Eye (tissue), 1 donor: ENCODE results near the gene LRFN5.
"Not testable (repeated sequence)": the region's sequence is repeated elsewhere in the genome, so short reads cannot be mapped to it uniquely, and the experiment has no call there.

Experiments used
- DNase-seq: peaks from one replicate; pipeline ENCODE4 v3.0.0-alpha.2; 2015

The LRFN5 gene

DNA sequence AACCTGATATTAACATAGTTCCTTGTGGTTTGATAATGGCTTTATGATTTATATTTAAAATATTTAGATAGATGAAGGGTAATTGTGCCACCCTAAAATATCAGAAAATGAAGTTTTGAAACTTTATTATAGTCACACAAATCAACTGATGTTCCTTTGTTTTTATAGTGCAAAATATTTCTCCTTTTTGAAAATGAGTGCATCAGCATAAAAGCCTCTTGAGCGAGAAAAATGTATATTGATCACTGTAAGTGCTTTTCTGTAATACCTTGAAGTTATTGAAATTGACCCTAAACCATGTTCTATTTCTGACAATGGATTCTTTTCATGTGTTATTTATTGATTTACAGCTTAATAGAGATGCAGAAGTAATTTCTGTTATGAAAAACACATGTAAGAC lies 35.0 kb downstream of the LRFN5 start:
- DNase-seq: no peak

DNA sequence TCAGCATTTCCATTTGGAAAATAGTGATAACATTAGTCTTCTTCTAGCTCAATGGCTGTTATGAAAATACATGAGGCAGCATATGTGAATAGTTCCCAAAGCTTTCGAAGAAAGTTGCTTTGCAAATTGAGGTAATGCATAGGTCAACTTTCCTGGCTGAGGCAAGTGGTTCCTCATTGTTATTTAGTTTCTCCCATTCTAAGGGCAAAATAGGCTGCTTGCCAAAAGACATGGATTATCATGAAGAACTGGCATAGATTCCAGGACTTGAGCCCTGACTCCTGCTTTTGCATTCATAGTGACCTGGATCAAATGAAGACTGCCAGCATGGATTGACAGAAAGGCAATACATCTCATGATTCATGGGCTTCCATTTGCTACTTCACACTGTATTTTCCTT lies 35.7 kb downstream of the LRFN5 start:
- DNase-seq: peak; percentile 37

DNA sequence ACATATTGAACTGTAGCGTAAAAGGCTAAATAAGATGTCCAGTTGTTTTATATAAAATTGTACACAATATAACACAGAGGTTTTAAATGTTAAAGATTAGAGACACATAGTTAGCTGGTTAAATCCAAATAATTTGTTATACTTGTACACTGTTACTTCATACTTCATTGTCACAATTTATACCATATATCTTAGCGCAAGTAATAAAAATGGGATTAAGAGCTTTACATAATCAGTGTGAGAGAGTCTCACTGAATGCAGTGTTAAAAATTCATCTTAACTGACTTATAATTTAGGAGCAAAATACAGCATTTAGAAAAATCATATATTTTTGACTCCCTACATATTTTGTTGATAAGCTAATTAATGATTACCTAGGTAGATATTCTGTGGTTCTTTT lies 36.1 kb downstream of the LRFN5 start:
- DNase-seq: no peak

DNA sequence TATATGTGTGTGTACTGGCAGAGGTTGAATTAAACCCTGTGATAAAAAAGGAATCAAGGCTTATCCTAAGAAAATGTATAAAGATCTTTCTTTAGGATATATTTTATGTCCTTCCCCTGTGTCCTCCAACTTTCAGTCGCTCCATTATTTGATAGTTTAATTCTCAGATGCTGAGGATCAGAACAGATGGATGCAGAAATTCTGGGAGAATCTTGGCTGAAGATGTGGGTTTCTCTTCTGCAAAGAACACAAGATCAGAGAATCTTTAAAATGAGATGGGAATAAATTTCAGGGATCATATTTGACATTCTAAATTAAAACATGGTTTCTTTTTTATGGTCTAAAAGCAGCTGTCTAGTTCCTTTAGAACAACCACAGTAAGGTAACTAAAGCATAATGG lies 37.9 kb downstream of the LRFN5 start:
- DNase-seq: no peak

DNA sequence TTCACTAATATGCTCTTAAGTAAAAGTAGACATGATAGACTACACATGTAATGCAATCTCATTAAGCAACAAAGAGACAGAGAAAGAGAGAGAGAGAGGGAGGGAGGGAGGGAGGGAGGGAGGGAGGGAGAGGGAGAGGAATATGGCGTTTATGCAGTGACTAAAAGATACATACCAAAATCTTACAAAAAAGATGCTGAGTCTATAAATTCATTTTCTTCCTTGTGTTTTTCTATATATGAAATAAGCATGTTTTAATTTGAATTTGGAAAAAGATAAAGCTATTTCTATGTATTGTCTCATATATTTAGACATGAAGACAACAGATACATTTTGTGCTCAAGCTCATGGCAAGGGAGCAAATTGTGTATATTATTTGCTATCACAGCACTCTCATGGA lies 44.1 kb downstream of the LRFN5 start:
- no peak for DNase-seq

DNA sequence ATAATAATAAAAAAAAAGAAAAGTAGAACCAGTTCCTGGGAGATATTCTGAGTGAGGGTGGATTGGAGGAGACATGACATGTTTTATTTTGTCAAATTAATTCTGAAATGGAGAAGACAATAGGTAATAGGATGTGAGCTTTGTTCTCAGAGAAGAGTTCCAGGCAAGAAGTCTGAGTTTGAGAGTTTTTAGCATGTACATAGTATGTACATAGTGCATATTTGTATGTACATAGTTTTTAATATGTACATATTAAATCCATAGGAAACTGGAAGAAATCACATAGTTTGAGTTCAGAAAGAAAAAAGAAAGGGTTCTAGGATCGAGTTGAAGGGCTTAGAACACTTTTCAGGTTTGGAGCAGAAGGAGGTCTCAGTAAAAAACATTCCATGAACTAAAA lies 47.5 kb downstream of the LRFN5 start:
- no peak for DNase-seq

DNA sequence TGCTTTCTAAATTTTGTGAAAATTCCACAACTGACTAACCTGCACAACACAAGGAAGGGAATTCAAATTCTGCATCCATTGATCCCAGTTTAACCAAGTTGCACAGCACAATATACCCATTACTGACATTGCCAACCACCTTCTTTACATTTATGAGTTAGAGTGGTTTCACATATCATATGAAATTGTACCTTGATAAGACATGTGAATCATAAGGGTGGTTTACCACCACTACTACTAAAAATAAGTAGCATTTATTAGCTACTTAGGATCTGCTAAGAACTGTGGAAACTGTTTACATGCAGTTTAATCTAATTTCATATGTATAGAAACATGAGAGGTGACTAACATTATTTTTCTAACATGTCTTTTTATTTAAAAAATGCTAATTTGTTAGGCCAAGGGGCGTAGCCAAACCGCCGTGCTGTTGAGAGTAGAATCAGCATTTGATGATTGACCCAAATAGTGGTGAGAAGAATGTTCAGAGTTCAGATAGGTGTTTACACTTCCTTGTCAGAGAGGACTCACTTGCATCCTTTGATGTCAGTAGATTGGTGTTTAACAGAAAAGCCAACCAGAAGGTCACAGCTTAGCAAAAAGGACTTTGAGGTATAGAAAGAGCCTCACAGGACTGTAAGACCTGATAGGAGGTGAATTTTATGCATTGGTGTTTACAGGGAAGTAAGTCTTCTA lies 56.2 kb downstream of the LRFN5 start:
- no peak for DNase-seq

DNA sequence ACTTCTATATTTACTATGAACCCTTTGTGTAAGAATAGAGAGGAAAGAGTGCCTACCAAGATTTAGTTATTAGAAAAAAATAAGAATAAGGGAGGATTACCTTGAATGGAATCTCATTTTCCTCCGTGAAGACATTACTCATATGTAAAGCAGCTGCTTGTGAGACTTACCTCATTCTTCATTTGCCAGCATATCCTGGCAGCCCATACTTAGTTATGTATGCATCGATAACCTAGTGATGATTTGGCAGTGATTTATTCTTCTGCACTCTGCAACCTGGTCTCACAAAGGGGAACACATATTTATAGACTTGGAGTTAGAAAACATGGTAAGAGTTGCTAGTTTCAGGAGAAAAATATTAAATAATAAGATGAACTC lies 56.8 kb downstream of the LRFN5 start:
- DNase-seq: no peak

DNA sequence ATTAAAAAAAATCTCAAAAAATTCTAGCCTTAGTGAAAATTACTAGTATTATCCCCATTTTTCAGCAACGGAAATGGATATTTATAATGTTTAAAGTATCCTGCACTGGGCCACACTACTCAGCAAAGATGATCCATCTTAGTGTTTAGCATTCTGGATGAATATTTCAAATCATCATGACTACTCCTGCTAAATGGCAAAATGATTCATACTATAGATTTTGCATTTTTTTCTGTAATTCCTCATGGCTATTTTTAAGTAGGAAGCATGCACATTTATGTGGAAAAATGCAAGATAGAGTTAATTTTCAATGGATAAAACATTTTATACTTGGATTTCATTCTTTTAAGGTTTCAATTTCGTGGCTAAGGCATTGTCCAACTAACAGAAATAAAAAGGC lies 59.6 kb downstream of the LRFN5 start:
- DNase-seq: no peak

DNA sequence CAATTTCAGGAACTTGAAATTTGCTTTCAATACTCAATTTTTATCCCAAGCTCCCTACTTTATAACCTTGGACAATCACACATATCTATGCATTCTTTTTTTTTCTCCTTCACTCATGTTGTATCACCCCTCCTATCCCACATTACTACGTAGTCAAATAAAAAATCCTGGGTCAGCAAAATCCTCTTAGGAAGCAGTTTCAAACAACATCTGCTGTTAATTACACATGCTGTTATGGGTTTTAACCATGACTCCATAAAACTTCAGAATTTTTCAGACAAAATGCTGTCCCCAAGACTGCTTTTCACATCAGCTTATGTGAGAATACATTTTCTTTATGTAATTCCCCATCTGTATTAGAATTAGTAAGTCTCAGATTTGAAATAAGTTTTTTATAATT lies 61.7 kb downstream of the LRFN5 start:
- DNase-seq: peak; percentile 61

DNA sequence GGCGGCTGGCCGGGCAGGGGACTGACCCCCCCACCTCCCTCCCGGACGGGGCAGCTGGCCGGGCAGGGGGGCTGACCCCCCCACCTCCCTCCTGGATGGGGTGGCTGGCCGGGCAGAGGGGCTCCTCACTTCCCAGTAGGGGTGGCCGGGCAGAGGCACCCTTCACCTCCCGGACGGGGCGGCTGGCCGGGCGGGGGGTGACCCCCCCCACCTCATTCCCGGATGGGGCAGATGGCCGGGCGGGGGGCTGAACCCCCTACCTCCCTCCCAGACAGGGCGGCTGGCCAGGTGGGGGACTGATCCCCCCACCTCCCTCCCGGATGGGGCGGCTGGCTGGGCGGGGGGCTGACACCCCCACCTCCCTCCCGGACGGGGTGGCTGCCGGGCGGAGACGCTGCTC lies 66.9 kb downstream of the LRFN5 start:
- DNase-seq: not testable (repeated sequence)

DNA sequence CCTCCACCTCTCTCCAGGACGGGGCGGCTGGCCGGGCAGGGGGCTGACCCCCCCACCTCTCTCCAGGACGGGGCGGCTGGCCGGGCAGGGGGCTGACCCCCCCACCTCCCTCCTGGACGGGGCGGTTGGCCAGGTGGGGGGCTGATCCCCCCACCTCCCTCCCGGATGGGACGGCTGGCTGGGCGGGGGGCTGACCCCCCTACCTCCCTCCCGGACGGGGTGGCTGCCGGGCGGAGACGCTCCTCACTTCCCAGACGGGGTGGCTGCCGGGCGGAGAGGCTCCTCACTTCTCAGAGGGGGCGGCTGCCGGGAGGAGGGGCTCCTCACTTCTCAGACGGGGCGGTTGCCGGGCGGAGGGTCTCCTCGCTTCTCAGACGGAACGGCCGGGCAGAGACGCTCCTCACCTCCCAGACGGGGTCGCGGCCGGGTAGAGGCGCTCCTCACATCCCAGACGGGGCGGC lies 67.9 kb downstream of the LRFN5 start:
- not testable (repeated sequence) for DNase-seq

DNA sequence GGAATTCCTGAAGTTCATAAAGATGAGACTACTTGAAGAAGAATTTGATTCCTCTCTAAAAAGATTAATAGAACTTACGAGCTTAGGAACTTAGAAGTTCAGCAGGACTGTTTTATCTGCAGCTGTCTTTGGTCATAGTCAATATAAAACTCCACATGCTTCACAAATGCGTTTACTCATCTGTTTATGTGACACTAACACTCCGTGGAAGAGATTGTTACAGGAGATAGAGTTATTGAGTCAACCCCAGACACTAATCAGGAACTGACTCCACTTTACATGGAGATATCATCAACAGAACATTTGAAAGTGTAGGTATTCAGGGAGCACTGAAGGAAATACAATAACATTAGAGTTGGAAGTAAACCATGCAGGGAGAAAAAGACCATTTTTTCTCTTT lies 92.8 kb downstream of the LRFN5 start:
- no peak for DNase-seq

DNA sequence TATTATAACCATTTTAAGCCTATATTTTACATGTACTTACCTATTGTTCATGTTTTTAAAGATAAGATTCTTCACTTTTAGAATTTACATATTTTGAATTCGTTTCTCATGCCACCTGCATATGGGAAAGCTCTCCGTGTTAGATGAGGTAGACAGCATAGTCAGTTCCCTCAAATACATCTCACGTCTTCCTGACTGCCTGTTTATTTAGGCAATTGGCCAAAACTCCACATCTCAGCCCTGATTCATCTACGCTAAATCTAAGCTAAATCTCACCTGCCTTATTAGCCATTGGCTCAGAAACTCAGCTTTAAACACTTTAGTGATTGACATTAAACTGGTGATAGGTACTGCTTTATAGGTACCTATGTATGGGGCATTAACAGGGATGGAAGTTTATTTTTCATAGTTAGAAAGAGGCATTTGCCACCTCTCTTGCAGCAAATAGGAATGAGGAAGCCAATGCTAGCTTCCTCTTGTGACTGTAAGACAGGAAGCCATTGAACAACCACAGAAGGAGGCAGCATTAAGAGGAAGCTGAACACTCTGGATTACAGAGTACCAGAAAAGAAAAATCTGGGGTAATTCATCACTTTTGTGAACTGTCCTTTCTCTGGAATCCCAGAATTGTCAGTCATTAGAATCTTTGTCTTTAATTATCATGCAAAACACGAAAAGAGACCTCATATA lies 111.9 kb downstream of the LRFN5 start:
- no peak for DNase-seq

DNA sequence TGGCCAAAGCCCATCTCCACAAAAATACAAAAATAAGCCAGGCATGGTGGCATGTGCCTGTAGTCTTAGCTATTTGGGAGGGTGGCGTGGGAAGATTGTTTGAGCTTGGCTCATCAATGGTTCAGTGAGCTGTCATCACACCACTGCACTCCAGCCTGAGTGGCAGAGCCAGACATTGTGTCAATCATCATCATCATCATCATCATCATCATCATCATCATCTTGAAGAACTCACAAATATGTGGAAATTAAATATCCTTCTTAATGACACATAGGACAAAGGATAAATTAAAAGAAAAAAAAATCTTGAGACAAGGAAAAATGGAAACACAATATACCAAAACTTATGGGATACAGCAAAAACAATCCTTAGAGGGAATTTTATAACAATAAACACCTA lies 132.5 kb downstream of the LRFN5 start:
- DNase-seq: no peak

DNA sequence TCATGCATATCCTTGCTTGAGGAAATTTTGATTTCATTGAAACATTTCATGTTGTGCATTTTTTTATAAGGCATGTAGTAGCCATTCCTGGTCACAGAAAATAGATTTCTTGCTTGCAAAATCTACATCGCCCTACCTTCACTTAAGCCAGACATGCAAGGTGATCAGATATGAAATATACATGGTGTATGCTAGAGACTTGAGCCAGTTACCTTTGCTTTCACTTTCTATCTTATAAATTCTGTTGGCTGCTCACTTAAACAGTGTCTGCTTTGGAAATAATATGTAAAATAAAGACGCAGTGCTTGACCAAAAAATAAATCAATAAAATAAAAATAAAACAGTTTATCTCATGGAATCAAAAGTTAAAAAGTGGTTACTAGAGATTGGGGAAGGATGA lies 136.5 kb downstream of the LRFN5 start:
- no peak for DNase-seq

DNA sequence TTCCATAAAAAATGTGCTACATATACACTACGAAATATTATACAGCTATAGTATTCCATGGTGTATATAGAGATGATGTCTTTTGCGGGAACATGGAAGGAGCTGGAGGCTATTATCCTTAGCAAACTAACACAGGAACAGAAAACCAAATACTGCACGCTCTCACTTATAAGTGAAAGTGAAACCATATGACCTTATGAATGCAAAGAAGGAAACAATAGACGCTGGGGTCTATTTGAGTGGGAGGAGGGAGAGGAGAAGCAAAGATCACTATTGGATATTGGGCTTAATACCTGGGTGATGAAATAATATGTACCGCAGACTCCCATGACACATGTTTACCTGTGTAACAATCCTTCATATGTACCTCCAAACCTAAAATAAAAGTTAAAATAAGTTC lies 142.8 kb downstream of the LRFN5 start:
- DNase-seq: no peak

DNA sequence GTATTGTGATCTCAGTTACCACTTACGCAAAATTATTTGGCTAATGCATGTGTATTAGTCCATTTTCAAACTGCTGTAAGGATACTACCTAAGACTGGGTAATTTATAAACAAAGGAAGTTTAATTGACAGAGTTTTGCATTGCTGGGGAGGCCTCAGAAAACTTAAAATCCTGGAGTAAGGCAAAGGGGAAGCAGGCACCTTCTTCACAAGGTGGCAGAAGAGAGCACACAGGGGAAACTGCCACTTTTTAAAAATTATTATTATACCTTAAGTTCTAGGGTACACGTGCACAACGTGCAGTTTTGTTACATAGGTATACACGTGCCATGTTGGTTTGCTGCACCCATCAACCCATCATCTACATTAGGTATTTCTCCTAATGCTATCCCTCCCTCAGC lies 143.9 kb downstream of the LRFN5 start:
- DNase-seq: not testable (repeated sequence)

DNA sequence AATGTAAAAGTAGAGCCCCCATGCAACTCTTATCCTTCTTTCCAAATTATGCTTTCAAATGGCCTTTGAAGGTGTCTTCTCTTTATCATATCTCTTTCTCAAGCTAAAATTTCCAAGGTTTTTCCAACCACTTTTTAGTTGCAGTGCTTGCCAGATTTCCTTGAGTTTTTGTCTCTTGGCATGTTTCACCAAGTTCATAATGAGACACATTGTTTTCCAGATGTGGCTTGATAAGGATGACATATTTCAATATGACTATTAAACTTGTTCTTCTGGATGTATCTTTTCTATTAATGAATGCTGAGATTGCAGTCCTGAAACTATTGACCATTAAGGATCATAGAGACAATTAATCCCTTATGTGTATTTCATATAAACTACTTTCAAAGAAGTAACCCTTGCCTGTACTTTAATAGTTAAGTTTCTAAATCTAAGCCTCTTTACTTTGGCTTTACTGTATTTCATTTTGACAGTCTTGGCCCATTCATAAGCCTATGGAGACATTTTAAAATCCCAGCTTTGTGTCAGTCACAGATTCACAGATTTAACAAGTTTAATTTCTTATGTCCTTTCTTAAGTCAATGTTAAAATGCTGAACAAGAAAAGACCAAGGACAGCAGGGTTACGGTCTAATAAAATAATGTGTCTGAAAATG lies 151.5 kb downstream of the LRFN5 start:
- no peak for DNase-seq

DNA sequence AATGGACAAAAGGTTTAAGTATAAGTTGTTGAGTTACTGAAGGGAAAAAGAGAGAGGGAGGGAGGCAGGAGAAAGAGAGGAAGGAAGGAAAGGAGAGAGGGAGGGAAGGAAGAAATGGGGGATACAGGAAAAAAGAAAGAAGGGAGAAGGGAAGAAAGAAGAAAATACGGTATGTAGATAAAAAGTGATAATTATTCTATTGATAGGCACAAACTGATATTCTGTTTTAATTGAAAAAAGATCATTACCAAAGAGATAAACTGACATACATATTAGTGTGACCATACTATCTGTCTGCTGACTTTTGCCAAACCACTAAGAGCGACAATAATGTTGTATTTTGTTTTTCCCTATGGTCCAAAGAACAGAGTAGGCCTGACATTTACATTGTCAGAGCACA lies 154.5 kb downstream of the LRFN5 start:
- no peak for DNase-seq

DNA sequence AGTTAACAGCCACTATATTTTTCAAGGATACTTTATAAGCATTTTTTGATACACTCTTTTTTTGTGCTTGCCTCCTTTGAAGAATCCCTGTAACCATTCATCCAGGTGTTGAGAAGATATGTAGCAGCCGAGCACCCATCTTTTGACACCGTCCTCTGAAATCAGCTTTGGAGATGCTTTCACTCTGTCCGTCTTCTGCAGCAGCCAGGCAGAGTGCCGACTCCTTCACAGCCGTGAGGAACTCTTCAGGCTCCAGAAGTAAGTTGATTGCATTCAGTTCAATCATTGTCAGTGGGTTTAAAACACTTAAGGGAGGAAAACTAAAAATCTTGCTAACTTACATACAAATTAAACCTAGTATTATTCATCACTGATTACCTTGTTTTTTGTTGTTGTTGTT lies 160.1 kb downstream of the LRFN5 start:
- DNase-seq: no peak

DNA sequence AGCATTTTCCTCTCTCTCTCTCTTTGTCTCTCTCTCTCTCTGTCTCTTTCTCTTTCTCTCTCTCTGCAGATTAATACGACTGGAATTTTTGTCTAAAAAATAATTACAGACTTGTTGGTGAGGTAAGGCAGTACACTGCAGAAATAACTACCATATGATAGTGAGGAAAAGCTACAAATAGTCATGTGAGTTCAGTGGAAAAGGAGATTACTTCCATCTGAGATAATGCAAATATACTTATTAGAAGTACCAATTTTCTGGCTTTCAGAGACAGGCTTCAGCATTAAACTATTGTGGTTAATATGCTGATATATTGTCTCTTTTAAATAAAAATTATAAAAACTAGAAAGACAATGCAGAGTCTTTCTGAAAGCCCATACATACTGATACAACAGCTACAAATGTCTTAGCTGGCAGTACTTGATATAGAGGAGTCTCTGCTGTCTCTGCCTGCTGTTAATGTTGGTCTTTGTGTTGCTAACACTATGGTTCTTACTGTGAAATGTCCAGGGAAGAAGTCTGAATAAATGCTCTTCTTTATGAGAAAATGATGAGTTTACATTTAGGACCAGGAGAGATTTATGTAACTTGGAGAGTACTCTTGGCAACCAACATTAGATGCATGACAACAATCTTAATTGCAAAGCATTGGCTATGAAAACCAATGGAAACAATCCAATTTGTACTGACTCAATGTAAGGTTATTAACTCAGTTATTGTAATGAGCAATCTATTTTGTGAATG lies 167.0 kb downstream of the LRFN5 start:
- DNase-seq: no peak

DNA sequence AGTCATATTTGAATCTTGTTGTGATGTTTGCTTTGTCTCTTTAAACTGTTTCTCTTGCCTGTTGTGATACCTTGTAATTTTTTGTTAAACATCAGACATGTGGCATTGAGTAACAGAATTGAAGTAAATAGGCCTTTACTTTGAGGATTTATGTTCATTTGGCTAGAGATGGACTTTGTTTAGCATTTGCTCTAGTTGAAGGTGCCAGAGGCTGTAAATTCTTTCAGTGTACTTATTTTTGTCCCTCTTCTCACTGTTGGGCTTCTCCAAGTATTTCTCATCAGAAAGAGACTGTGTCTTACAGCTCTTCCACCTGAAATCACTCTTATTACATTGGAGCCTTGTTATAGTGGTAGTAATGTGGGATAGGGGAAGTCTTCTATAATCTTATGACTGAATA lies 175.8 kb downstream of the LRFN5 start:
- DNase-seq: no peak

DNA sequence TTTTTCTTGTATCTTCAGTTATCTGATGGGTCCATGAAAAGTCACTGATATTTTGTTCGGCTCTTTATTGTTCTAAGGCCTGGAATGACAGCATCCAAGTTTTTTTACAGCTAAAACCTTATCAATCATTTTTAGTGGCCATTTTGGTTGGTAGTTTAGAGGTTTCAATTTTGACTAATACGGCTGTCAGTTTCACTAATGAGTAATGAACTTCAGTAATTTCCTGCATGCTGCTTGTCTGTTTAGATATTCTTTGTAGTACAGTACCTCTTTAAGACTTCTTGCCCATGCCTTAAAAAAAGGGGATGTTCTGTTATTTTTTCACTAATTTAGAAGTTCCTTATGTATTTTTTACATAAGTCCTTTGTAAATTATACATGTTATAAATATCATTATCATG lies 176.7 kb downstream of the LRFN5 start:
- DNase-seq: no peak
